ENCODE results near the gene PIK3R1. TPM values are rescaled to one million over a fixed set of nuclear protein-coding genes. Genes with fewer than 3 reads are reported as not detected.

The PIK3R1 gene
- total RNA-seq, 1 donor from 2014 or later = 58.7 TPM

- intact Hi-C loops (cut with micrococcal nuclease) = no loop called here
Observed at GRCh38 chr5:68318955-68319705, 103.6 kb downstream of the PIK3R1 start.

GRCh38 chr5:68319706-68320412 lies 104.3 kb downstream of the PIK3R1 start:
- intact Hi-C loops (cut with micrococcal nuclease) = no loop called here

GRCh38 chr5:68320413-68320986 lies 104.9 kb downstream of the PIK3R1 start:
- intact Hi-C loops (cut with micrococcal nuclease) = no loop called here

- intact Hi-C loops (cut with micrococcal nuclease) = no loop called here
Observed at GRCh38 chr5:68325065-68325580, 109.6 kb downstream of the PIK3R1 start.

- intact Hi-C loops (cut with micrococcal nuclease) = no loop called here
Observed at GRCh38 chr5:68329554-68330255, 114.1 kb downstream of the PIK3R1 start.

- intact Hi-C loops (cut with micrococcal nuclease) = no loop called here
Observed at GRCh38 chr5:68330574-68330973, 115.0 kb downstream of the PIK3R1 start.

GRCh38 chr5:68331192-68332079 lies 115.9 kb downstream of the PIK3R1 start:
- intact Hi-C loops (cut with micrococcal nuclease) = no loop called here

GRCh38 chr5:68332080-68332451 lies 116.5 kb downstream of the PIK3R1 start:
- intact Hi-C loops (cut with micrococcal nuclease) = no loop called here

- intact Hi-C loops (cut with micrococcal nuclease) = no loop called here
Observed at GRCh38 chr5:68332556-68332955, 117.0 kb downstream of the PIK3R1 start.

- intact Hi-C loops (cut with micrococcal nuclease) = no loop called here
Observed at GRCh38 chr5:68333649-68334552, 118.3 kb downstream of the PIK3R1 start.

GRCh38 chr5:68334553-68334886 lies 119.0 kb downstream of the PIK3R1 start:
- intact Hi-C loops (cut with micrococcal nuclease) = no loop called here

GRCh38 chr5:68335075-68335474 lies 119.5 kb downstream of the PIK3R1 start:
- intact Hi-C loops (cut with micrococcal nuclease) = no loop called here

GRCh38 chr5:68336200-68336599 lies 120.6 kb downstream of the PIK3R1 start:
- intact Hi-C loops (cut with micrococcal nuclease) = no loop called here

GRCh38 chr5:68337235-68337634 lies 121.7 kb downstream of the PIK3R1 start:
- intact Hi-C loops (cut with micrococcal nuclease) = no loop called here

- intact Hi-C loops (cut with micrococcal nuclease) = no loop called here
Observed at GRCh38 chr5:68339921-68340321, 124.4 kb downstream of the PIK3R1 start.

GRCh38 chr5:68341006-68341405 lies 125.5 kb downstream of the PIK3R1 start:
- intact Hi-C loops (cut with micrococcal nuclease) = no loop called here

GRCh38 chr5:68342693-68343092 lies 127.1 kb downstream of the PIK3R1 start:
- intact Hi-C loops (cut with micrococcal nuclease) = loop anchor here (1.0 kb wide), 2 partner anchors 39 to 92 kb away; no protein-coding TSS in a partner anchor

- intact Hi-C loops (cut with micrococcal nuclease) = loop anchor here (1.0 kb wide), 2 partner anchors 38 to 91 kb away; no protein-coding TSS in a partner anchor
Observed at GRCh38 chr5:68343421-68343826, 127.9 kb downstream of the PIK3R1 start.

- intact Hi-C loops (cut with micrococcal nuclease) = loop anchor here (1.0 kb wide), 1 partner anchor 25 kb away; no protein-coding TSS in a partner anchor
Observed at GRCh38 chr5:68344447-68345111, 129.0 kb downstream of the PIK3R1 start.

Measured in T-helper 1 cell treated with Interleukin-12 subunit alpha and Interleukin-12 subunit beta and Interleukin-4 antibody, amounts not matched to agents 30 ng/mL and 1 ng/mL, for 36 hours (primary cell).